Lower lobe of right lung (tissue), 2 donors: ENCODE data around the gene OR2A25. TPM values are rescaled to one million over a fixed set of nuclear protein-coding genes. Genes with fewer than 3 reads are reported as not detected.
A peak's percentile ranks its signal among the peaks of the same experiment; 100 is the strongest.

Experiments
- ATAC-seq, 2 donors: fragments of 200-7000 bp; cut with Tn5 transposase; one replicate each; pipeline ENCODE4 v1.9.1; 2020 to 2022; ENCODE audit warnings: mild to moderate bottlenecking in 2 of 2, moderate library complexity in 2 of 2
- DNase-seq: peaks from one replicate; pipeline ENCODE4 v3.0.0-alpha.2; 2020
- H3K27ac ChIP-seq: fragments of 200-600 bp; one replicate; pipeline ENCODE4 v1.8.0; 2022
- H3K27me3 ChIP-seq: fragments of 200-600 bp; one replicate; pipeline ENCODE4 v1.8.0; 2022; ENCODE audit warnings: low read depth
- H3K36me3 ChIP-seq: fragments of 200-600 bp; one replicate; pipeline ENCODE4 v1.8.0; 2022; ENCODE audit warnings: mild to moderate bottlenecking
- H3K4me1 ChIP-seq: fragments of 200-600 bp; one replicate; pipeline ENCODE4 v1.8.0; 2022
- H3K4me3 ChIP-seq: fragments of 200-600 bp; one replicate; pipeline ENCODE4 v1.8.0; 2022; ENCODE audit warnings: mild to moderate bottlenecking
- H3K9me3 ChIP-seq: fragments of 200-600 bp; one replicate; pipeline ENCODE4 v1.8.0; 2022
- intact Hi-C: fragments of 100-400 bp; cut with DNase I; formaldehyde crosslinking; loops from one replicate; pipeline ENCODE4 v1.11.0; 2022
- total RNA-seq: library from RNA; stranded (reverse); fragmentation: NEBNext Ultra II Directional; extraction: Animal tissue kit (Norgen Biotek cat#: 25700); gene quantifications from one replicate; pipeline ENCODE4 v1.2.1, GENCODE V29; 2021
- TF ChIP-seq, protein P1 (sequence below): fragments of 200-600 bp; IDR thresholded peaks from one replicate; pipeline ENCODE4 v1.8.0; 2022; ENCODE audit warnings: antibody characterized with exemption, mild to moderate bottlenecking
- donor health status: DM: no; HTN: yes; CAD: no; lungs with severe emphysema.

The OR2A25 gene
- total RNA-seq, 1 donor from 2014 or later = not detected

DNA sequence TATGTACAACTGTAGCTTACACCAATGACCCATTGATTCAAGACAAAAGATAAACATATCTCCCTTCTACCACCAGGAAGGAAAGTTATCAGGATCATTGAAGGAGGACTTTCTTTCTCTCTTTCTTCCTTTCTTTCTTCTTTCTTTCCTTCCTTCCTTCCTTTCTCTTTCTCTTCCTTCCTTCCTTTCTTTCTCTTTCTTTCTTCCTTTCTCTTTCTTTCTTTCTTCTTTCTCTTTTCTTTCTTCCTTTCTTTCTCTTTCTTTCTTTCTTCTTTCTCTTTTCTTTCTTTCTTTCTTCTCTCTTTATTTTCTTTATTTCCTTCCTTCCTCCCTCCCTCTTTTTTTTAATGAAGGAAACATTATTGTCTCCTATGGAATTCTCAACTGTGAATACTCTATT is 29.2 kb downstream of the OR2A25 start:
- no peak for ATAC-seq
- no peaks in the 10 kb centered on the region for H3K36me3 ChIP-seq
- H3K27ac ChIP-seq = no peak overlapping the region
- H3K4me3 ChIP-seq = no peak overlapping the region
- DNase-seq = no peak
- H3K9me3 ChIP-seq = no peaks in the 10 kb centered on the region
- intact Hi-C loops = no loop called here
- no peaks in the 10 kb centered on the region for H3K4me1 ChIP-seq
- H3K27me3 ChIP-seq = peaks cover 16% of the 10 kb centered on the region
- TF ChIP-seq, protein P1, sequence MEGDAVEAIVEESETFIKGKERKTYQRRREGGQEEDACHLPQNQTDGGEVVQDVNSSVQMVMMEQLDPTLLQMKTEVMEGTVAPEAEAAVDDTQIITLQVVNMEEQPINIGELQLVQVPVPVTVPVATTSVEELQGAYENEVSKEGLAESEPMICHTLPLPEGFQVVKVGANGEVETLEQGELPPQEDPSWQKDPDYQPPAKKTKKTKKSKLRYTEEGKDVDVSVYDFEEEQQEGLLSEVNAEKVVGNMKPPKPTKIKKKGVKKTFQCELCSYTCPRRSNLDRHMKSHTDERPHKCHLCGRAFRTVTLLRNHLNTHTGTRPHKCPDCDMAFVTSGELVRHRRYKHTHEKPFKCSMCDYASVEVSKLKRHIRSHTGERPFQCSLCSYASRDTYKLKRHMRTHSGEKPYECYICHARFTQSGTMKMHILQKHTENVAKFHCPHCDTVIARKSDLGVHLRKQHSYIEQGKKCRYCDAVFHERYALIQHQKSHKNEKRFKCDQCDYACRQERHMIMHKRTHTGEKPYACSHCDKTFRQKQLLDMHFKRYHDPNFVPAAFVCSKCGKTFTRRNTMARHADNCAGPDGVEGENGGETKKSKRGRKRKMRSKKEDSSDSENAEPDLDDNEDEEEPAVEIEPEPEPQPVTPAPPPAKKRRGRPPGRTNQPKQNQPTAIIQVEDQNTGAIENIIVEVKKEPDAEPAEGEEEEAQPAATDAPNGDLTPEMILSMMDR = no peak

DNA sequence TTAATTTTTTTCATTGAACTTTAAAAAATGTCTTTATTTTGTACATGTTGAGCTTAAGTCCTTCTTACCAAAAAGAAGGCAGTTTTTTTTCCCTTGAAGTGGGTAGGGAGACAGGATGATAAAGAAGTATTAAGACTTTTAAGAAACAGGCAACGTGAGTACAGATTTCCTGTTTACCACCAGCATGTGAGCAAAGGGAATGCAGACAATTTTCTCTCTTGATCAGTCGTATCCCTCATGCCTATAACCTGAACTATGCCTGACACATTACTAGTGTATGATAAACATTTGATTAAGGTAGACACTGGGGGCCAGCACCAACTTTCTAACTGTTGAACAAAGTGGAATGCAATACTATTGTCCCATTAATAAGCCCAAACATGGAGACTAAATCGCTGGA is 31.0 kb downstream of the OR2A25 start:
- no peaks in the 10 kb centered on the region for H3K4me1 ChIP-seq
- no peaks in the 10 kb centered on the region for H3K9me3 ChIP-seq
- H3K27me3 ChIP-seq = peaks cover 14% of the 10 kb centered on the region
- TF ChIP-seq, protein P1 = no peak
- no peak overlapping the region for H3K27ac ChIP-seq
- H3K36me3 ChIP-seq = no peaks in the 10 kb centered on the region
- ATAC-seq (no peak), DNase-seq (no peak)
- H3K4me3 ChIP-seq = no peak overlapping the region
- intact Hi-C loops = no loop called here

DNA sequence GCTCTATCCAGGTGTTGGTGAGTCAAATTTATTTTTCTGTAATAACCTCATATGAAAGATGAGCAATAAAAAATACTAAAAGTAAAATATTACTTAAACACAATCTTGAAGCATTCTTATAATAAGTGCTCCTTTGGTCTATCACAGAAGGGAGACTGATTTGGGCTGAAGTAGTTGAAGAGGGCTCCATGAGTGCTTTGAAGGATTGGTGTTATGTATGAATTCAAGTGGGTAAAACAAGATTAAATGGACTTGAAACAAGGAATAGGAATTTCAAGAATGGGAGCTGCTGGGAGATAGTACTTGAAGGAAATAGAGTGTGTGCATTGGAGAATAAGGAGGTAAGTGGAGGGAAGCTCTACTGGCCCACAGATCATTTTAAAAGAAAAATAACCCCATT is 32.4 kb downstream of the OR2A25 start:
- TF ChIP-seq, protein P1 = no peak
- H3K27ac ChIP-seq = no peak overlapping the region
- H3K4me1 ChIP-seq = no peaks in the 10 kb centered on the region
- no peak overlapping the region for H3K4me3 ChIP-seq
- ATAC-seq (peak; percentile 37 to 84), DNase-seq (no peak)
- intact Hi-C loops = no loop called here
- H3K9me3 ChIP-seq = no peaks in the 10 kb centered on the region
- H3K36me3 ChIP-seq = no peaks in the 10 kb centered on the region
- H3K27me3 ChIP-seq = peaks cover 14% of the 10 kb centered on the region

DNA sequence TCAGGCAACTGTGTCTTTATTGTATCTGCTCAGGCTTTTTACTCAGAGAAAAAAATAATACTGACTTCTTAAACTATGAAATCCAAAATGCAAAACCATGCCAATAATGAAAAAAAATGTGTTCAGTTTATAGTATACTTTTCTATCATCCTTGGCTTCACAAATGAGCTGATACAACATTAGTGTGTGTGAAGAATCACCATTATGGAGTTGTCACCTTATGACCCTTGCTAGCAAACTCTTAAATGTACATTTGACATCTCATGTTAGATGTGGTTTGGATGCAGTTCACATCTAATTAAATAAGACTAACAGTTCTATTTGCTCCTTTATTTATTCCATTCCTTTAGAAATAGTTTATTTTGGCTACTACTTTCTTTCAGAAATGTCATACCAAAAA is 35.6 kb downstream of the OR2A25 start:
- peaks cover 14% of the 10 kb centered on the region for H3K27me3 ChIP-seq
- H3K36me3 ChIP-seq = no peaks in the 10 kb centered on the region
- TF ChIP-seq, protein P1 = no peak
- intact Hi-C loops = no loop called here
- no peak overlapping the region for H3K27ac ChIP-seq
- DNase-seq = no peak
- H3K4me3 ChIP-seq = no peak overlapping the region
- H3K9me3 ChIP-seq = no peaks in the 10 kb centered on the region
- no peak for ATAC-seq
- no peaks in the 10 kb centered on the region for H3K4me1 ChIP-seq

DNA sequence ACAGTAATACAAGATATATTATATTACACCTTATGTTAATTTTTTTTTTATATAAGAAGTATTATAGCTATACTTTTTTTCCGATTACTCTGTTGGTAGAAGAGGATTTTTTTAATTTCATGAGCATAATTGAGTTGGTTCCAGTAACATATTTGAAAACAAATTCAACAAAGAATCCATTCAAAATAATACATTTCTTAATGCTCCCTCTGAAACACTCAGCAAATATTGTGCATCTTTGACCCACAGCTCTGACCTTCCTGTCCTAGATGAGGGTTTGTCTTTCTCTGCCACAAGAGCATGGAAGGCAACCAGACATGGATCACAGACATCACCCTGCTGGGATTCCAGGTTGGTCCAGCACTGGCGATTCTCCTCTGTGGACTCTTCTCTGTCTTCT is 39.7 kb downstream of the OR2A25 start, which contains the start of gene OR2A2:
TSS of gene OR2A2 (plus strand) at position 301 of the 400 bp plus-strand sequence. CDS start at position 301, 0 bp downstream.
- TF ChIP-seq, protein P1 = no peak
- no peaks in the 10 kb centered on the region for H3K9me3 ChIP-seq
- intact Hi-C loops = no loop called here
- no peaks in the 10 kb centered on the region for H3K36me3 ChIP-seq
- no peaks in the 10 kb centered on the region for H3K4me1 ChIP-seq
- H3K27ac ChIP-seq = no peak within 1 kb of the TSS
- H3K27me3 ChIP-seq = peaks cover 5% of the 10 kb centered on the region
- DNase-seq (no peak), ATAC-seq (no peak)
- H3K4me3 ChIP-seq = no peak within 1 kb of the TSS

DNA sequence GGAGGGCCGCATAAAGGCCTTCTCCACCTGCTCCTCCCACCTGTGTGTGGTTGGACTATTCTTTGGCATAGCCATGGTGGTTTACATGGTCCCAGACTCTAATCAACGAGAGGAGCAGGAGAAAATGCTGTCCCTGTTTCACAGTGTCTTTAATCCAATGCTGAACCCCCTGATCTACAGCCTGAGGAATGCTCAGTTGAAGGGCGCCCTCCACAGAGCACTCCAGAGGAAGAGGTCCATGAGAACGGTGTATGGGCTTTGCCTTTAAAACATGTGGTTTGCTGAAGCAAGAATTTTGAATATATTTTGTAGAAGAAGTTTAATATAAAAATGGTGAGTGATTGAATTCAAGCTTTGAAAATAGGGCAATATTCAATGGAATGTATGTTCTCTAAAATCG is 40.7 kb downstream of the OR2A25 start:
- H3K9me3 ChIP-seq = no peaks in the 10 kb centered on the region
- no peak for DNase-seq
- intact Hi-C loops = no loop called here
- ATAC-seq = no peak
- H3K4me3 ChIP-seq = no peak overlapping the region
- peaks cover 10% of the 10 kb centered on the region for H3K27me3 ChIP-seq
- TF ChIP-seq, protein P1 = no peak
- H3K27ac ChIP-seq = no peak overlapping the region
- H3K4me1 ChIP-seq = no peaks in the 10 kb centered on the region
- no peaks in the 10 kb centered on the region for H3K36me3 ChIP-seq
